Measurements from ENCODE around the gene C10orf88.

The C10orf88 gene, protein sequence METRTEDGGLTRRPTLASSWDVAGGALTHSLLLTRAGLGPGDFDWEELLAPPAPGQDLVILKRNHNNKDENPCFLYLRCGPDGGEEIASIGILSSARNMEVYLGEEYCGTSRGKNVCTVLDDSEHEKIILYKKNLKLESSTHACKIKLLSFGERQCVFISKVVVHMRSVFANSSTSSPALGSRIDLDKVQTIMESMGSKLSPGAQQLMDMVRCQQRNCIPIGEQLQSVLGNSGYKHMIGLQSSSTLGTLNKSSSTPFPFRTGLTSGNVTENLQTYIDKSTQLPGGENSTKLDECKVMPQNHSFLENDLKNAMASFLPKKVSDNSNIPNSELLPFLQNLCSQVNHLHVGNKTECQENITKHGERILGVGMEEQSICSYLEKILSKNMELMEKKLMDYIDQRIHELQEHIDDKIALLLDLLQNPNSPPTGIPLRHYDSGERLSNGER

DNA sequence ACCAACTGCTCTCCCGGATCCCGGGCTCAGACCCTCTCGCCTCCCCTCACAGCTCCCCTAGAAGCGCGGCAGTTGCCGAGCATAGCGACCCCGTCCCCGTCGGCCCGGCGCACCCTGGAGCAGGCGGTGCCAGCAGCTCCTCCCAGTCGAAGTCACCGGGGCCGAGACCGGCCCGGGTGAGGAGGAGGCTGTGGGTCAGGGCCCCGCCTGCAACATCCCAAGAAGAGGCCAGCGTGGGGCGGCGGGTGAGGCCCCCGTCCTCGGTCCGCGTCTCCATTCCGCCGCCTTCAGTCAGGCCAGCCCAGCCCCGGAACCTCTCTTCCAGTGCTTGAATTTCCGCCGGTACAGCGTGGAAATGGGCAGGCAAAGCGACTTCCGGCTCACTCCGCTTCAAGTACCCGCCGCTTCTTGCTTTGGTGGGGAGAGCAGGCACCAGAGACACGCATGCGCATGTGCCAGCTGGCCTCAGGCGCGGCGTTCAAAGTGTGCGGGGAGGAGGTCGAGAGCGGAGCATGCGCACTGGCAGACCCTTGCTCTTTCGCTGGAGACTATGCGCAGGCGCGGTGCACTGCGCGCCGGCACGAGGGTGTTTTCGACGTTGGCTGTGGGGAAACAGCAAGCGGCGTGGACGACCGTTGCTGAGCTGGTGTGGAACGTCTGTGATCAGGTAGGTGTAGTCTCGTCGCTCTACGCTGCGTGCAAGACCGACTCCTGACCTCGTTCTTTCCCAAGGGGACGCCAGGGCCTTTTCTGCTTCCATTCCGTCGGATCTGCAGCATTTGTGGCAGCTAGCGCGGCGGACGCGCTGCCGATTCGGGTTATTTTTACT, at the start of gene C10orf88:
C10orf88 (minus strand) TSS at position 326 of the 829 bp plus-strand sequence; CDS start at position 277, 49 bp downstream.
- DNase-seq (ENCODE audit: low read depth) = peak; percentile 96

DNA sequence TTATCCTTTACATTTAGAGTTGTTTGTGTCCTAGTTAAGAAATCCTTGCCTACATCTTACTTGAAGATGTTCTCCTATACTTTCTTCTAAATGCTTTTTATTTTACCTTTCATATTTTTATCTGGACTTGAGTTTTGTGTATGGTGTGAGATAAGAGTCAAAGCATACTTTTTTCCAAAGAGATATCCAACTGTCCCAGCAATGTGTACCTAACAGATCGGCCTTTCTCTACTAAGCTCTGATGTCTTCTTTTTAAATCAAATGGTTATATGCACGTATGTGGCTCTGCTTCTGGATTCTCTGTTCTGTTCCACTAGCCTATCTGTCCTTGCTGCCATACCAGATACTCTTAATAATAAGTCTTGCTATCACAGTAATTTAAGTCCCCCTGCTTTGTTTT, 47.3 kb upstream of the C10orf88 start:
- DNase-seq (ENCODE audit: low read depth) = no peak

DNA sequence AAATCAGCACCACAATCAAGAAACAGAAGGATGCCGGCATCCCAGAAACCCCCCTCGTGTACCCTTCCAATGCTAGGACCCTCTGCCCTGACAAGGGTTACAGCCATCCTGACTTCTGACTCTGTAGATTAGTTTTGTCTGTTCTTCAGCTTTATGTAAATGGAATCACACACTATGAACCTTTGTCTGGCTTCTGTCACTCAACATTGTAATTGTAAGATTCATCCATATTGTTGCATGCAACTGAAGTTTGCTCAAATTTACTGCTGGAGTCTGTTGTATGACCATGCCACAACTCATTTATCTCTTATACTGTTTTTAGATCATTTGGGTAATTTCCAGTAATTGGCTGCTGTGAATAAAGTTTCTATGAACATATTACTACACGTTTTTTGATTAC, 46.1 kb upstream of the C10orf88 start:
- DNase-seq (ENCODE audit: low read depth) = no peak

DNA sequence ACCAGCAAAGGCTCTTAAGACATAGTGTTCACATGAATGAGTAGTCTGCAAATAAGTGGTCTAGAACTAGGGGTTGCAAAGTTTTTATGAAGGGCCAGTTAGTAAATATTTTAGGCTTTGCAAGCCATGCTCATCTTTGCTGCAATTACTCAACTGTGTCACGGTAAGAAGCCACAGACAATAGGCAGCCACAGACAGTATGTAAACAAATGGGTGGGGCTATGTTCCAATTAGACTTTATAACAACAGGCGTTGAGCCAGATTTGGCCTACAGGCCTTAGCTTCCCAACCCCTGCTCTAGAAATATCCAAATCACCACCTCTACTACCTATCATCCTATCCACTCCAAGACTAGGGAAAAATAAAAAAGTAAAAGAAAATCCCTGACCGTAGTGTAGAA, 45.3 kb upstream of the C10orf88 start:
- no peak for DNase-seq (ENCODE audit: low read depth)

DNA sequence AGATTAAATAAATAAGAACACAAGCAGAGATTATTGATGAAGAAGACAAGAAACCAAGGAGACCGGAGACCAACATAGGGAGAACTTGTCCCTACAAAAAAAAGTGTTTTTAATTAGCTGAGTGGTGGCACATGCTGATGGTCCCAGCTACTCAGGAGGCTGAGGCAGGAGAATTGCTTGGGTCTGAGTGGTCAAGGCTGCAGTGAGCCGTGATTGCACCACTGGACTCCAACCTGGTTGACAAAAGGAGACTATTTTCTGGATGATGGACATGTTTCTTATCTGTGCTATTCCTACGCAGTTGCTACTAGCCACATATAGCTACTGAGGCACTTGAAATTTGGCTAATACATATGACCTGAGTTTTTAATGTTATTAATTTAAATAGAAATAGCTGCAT, 44.9 kb upstream of the C10orf88 start:
- DNase-seq (ENCODE audit: low read depth) = no peak

DNA sequence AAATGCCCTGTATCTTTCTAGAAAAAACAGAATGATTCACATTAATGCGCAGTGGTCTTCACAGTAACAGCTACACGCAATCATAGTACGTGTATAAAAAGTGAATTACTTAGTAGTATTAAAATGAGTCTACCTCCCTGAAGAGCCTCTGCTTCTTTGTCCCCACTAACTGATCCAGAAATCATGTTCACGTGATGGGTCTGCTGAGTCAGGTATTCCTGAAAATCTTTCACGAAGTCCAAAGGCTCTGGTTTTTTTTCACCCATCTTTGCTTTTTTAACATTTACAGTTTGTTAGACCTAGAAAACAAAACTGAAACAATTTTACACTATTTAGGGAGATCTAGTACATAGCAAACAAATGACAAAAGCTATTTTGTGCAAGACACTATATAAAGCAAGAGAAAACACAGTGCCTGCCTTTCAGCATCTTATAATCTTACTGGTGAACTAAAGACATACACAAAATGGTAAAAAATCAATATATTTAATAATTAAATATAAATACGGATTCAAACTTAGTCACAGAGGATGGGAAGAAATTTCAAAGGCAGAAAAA, 44.4 kb upstream of the C10orf88 start:
- no peak for DNase-seq (ENCODE audit: low read depth)

DNA sequence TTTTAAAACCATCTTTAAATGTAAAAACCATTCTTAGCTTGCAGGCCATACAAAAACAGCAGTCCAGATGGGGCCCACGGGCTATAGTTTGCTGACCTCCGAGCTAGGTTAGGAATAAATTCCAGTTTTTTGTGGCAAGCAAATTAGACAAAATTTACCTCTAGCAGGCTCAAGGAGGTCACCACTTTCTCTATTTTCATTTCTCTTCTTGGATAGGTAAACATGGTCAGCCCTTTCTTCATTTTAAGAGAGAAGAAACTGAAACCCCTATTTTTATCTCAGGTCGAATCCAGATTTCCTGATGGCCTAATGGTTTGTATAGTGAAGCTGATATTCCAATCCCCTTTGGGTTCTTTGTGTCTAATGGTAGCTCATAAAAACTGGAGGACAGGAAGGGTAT, 43.8 kb upstream of the C10orf88 start:
- no peak for DNase-seq (ENCODE audit: low read depth)

DNA sequence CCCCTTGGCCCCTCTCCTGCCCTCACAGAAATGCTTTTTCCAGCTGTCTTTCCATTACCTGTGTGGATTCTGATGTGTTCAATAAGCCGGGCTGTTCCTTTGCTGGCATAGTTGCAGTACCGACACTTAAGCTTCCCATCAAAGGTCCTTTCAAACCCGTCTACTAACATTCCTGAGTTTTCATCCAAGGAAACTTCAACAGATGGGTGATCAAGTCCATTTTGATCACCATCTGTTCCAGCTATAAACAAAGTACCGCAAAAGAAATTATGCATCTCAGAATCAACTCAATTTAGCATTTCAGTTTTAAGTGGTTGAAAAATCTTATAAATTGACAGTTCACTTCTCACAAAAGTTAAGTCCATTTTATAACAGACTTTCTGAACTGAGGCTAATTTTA, 41.9 kb upstream of the C10orf88 start:
- DNase-seq (ENCODE audit: low read depth) = no peak

DNA sequence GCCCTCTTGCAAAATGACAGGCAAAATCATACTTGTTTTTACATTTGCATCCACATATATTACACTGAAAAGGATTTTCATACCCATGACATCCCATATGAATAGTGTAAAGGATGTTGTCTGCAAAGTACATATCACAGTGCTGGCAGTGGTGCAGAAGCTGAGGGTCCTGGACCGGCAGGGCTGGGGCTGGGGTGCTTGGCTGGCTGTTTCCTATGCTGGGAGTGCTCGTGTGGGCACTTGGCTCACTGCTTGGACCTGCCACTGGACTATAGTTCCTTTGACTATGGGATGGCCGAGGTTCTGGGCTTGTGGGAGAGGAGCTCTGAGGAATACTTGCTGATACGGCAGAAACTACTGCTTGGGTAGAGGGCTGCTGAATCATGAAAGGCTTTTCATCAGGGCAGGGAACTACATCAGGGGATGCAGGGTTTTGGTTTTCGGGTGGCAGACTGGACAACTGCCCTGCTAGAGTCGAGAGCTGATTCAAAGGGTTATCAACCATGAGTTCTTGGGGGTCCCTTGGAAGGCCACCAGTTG, 39.8 kb upstream of the C10orf88 start:
- no peak for DNase-seq (ENCODE audit: low read depth)

DNA sequence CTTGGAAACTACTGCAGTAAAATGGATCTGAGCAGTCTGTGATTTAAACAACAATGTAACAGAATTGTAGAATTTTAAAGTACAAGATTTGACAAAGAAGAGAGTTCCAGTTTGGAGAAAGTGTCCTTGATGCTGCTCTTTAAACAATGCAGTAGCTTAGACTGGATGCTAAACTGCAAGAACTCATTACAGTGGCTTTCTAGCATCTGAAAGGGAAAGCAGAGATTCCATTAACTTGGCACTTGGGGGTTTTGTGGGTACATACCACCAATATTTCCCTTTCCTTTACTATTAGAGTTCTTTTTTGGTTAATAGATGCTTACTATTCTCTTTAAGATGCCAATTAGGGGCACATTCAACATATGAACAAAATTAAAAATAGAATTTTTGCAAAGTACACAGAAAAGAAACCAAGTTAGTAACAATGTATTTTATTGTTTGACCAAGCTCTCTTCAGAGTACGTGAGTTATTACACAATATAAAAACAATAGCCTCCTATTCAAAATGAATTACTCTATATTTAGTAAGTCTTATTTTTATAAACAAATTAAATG, 38.1 kb upstream of the C10orf88 start:
- DNase-seq (ENCODE audit: low read depth) = no peak

DNA sequence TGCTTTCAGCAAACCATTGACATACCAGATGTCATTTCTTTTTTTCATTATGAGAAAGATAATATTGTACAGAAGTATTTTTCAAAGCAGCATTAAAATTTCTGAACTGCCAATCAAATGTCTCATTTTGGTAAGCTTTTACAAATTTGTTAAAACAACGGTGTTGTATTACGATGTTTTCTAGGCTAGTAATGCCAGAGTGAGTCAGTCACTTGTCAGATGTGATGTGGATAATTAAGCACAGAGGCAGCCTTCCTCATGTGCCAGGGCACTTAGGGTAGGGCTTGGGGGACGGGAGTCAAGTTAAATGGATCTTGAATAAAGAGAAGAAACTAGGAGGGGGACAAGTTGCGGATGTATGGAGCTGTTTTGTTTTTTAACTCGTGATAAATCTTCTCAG, 36.3 kb upstream of the C10orf88 start:
- DNase-seq (ENCODE audit: low read depth) = no peak

DNA sequence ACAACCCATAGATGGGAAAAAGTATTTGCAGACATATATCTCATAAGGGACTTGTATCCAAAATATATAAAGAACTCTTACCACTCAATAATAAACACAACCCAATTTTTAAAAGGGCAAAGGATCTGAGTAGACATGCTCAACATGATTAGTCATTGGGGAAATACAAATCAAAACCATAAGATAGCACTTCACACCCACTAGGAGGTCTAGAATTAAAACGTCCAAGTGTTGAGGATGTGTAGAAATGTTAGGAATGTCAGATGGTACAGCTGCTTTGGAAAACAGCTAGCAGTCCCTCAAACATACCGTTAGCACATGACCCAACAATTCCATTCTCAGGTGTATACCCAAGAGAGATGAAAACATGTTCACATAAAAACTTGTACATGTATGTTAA, 34.5 kb upstream of the C10orf88 start:
- DNase-seq (ENCODE audit: low read depth) = no peak

DNA sequence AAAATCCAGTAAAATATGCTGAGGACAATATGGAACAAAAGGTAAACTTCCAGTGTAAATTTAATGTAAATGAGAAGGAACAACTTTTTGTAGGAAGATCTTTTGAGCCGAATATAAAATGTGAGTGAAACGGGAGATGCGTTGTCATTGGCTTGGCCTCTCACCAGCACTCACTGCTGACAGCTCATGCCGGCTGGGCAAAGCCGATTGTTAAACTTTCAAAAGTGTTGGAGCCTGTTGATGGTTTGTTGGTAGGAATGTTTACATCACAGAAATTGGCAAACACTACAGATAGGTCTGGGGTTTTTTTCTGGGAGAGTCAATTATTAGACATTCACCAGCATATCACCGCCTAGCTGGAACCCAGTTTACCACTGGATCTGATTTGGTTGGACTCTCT, 32.3 kb upstream of the C10orf88 start:
- DNase-seq (ENCODE audit: low read depth) = no peak

DNA sequence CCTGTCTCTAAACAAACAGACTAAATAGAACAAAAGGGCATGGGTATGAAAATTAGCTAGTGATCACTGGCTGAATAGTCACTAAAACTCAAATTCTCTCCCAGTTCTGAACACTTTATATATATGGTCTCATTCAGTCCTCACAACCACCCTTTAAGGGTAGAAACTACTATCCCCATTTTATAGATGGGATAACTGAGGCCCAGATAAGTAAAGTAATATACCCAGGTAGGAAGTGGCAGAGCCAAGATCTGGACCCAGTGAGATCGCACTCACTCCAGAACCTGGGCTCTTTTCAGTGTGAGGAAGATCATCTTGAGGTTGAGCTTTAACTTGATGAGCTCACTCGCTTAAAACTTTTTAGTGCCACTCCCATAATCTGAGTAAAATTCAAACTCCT, 30.7 kb upstream of the C10orf88 start:
- DNase-seq (ENCODE audit: low read depth) = no peak

DNA sequence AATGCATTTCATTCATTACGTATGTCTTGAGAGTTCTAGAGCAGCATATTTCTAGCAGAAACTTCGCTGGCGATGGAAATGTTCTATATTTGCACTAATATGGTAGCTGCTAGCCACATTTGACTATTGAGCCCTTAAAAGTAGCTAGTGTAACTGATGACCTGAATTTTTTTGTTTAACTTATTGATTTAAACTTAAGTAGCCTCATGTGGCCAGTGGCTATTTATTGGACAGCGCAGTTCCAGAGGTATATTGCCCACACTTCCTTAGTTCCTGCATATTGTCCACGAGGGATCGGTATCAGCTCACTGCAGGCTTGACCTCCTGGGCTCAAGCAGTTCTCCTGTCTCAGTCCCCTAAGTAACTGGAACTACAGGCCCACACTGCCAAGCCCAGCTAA, 29.9 kb upstream of the C10orf88 start:
- no peak for DNase-seq (ENCODE audit: low read depth)

DNA sequence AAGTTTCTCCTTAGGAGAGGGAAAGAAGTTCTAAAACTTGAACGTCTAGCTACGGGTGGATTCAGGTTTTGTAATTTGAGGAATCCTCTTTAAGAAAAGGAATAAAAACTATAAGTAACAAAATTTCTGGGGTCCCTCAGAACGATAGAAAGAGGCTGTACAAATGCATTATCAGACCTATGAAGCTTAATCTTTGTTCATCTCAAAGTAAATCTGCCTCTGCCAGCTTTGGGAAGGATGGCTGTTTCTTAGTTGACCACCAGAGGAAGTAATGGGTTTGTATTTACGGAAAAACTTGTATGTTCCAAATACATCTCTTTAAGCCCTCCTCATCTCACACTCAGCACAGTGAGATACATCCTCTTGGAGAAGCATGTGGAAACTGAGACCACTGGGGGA, 27.0 kb upstream of the C10orf88 start:
- DNase-seq (ENCODE audit: low read depth) = no peak

DNA sequence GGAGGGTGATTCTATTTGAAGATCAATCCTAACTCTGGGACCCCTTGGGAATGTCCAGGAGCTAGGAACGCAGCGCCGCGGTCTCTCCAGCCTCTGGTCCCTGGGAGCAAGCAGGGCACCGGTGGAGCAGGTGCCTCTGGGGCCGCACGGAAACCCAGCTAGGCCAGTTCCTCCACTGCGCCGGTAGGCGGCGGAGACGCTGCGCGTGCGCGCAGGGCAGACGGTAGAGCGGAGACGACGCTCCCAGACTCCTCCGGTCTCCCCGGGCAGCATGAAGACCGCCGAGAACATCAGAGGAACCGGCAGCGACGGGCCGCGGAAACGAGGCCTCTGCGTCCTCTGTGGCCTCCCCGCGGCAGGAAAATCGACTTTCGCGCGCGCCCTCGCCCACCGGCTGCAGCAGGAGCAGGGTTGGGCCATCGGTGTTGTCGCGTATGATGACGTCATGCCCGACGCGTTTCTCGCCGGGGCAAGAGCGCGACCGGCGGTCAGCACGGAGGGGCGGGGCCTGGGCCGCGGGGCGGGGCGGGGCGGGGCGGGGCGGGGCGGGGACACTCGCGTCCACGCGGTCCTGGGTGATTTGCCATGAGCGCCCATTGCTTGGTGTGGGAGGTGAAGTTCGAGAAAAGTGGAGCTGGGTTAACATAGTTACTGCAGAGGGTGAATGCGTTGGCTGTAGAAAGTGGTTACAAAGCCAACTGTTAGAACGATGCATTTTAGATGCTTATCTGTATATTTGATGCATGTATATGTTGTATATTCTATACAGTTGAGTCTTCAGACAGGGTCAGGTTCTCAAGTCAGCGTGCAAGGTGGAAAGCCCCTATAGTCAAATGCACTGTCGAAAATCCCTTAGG, 26.4 kb upstream of the C10orf88 start, which contains the start of gene PSTK:
PSTK (plus strand) TSS at position 193 of the 857 bp plus-strand sequence; CDS start at position 272, 79 bp downstream.
- DNase-seq (ENCODE audit: low read depth) = peak; percentile 80

DNA sequence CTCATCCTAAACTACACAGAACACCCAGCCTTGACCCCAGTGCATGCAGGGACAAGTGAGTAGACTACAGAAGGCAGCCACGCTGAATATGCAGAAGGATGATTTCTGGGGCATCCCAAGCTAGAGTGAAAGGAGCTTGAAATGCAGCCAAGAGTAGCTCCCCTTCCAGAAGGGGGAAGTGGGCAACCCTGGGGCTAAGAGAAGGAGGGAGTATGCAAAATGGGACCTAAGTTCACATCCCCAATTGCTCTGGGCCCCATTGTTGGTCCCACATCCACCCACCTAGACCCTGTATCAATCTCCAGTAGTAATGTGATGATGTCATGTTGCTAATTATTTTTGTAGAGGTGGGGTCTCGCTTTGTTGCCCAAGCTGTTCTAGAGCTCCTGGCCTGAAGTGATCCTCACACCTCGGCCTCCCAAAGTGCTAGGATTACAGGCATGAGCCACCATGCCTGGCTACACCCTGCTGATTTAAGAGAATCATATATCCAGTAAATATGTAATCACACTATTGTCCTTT, 20.6 kb upstream of the C10orf88 start:
- no peak for DNase-seq (ENCODE audit: low read depth)

DNA sequence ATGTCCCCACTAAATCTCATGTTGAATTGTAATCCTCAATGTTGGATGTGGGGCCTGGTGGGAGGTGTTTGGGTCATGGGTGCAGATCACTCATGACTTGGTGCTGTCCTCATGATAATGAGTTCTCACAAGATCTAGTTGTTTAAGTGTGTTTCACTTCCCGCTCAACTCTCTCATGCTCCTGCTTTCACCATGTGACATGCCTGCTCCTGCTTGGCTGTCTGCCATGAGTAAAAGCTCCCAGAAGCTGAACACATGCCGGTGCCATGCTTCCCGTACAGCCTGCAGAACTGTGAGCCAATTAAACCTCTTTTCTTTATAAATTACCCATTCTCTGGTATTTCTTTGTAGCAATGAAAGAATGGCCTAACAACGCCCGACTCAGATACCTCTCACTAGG, 20.0 kb upstream of the C10orf88 start:
- DNase-seq (ENCODE audit: low read depth) = no peak

DNA sequence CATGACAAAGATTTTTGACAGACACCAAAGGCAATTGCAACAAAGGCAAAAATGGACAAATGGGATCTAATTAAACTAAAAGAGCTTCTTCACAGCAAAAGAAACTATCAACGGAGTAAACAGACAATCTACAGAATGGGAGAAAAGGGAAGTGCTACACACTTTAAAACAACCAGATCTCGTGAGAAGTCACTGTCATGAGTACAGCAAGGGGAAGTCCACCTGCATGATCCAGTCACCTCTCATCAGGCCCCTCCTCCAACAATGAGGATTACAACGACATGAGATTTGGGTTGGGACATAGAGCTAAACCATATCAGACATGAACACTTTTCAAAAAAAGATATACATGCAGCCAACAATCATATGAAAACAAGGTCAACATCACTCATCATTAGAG, 14.7 kb upstream of the C10orf88 start:
- no peak for DNase-seq (ENCODE audit: low read depth)

DNA sequence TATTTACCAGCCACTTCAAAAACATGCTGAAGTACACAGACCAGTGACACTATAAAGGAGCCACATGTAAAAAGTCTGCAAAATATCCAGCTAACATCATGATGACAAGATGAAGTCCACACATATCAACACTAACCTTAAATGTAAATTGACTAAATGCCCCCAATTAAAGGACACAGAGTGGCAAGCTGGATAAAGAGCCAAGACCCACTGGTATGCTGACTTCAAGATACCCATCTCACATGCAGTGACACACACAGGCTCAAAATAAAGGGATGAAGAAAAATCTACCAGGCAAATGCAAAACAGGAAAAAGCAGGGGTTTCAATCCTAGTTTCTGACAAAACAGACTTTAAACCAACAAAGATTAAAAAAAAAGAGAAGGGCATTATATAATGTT, 12.9 kb upstream of the C10orf88 start:
- no peak for DNase-seq (ENCODE audit: low read depth)

All from T-helper 22 cell (primary cell).